Thyroid gland (tissue), 4 donors: ENCODE measurements around the gene HIPK4. TPM values are rescaled to one million over a fixed set of nuclear protein-coding genes. Genes with fewer than 3 reads are reported as not detected.
"Not testable (repeated sequence)": the region's sequence is repeated elsewhere in the genome, so short reads cannot be mapped to it uniquely, and the experiment has no call there.

ENCODE experiments used
- DNase-seq, 2 donors: peaks; one replicate each; pipeline ENCODE4 v3.0.0-alpha.2; 2019
- H3K27ac ChIP-seq, 3 donors: fragments of 200-600 bp; sonication (generic); 1 replicate in 2 of 3; 2 replicates in 1 of 3; pipeline ENCODE4 v1.5.1; 2016 to 2019; ENCODE audit warnings: mild to moderate bottlenecking in 1 of 3, moderate library complexity in 1 of 3
- H3K27me3 ChIP-seq: fragments of 200-600 bp; sonication (generic); one replicate; pipeline ENCODE4 v1.5.1; 2019
- H3K36me3 ChIP-seq, 2 donors: fragments of 200-600 bp; sonication (generic); one replicate each; pipeline ENCODE4 v1.5.1; 2016 to 2019
- H3K4me1 ChIP-seq, 2 donors: fragments of 200-600 bp; sonication (generic); one replicate each; pipeline ENCODE4 v1.5.1; 2017 to 2019
- H3K4me3 ChIP-seq, 3 donors: fragments of 200-600 bp; sonication (generic); replicated peaks in 1 of 3; 1 replicate in 2 of 3; 2 replicates in 1 of 3; pipeline ENCODE4 v1.5.1; 2016; ENCODE audit warnings: mild to moderate bottlenecking in 1 of 3
- H3K9me3 ChIP-seq: fragments of 200-600 bp; sonication (generic); one replicate; pipeline ENCODE4 v1.5.1; 2017
- CTCF ChIP-seq, 6 experiments: fragments of 200-600 bp in 3 of 6; fragments of 450-650 bp in 3 of 6; sonication (generic) in 3 of 6; IDR thresholded peaks; one replicate each; pipeline ENCODE4 v1.5.1; 2016 to 2019; ENCODE audit warnings: antibody characterized with exemption in 6 of 6, mild to moderate bottlenecking in 2 of 6, inconsistent platforms in 1 of 6, moderate library complexity in 1 of 6
- POLR2A ChIP-seq, 2 donors: fragments of 450-650 bp; IDR thresholded peaks; one replicate each; pipeline ENCODE4 v1.6.1; 2017; ENCODE audit warnings: antibody characterized with exemption in 2 of 2, mild to moderate bottlenecking in 2 of 2, moderate library complexity in 1 of 2
- WGBS, 2 donors: methylation state at CpG; one replicate each; pipeline ENCODE4 v1.1.5; 2017; 5-methylcytosine and 5-hydroxymethylcytosine counted together
- intact Hi-C: fragments of 100-400 bp; cut with DNase I; formaldehyde crosslinking; loops from one replicate; pipeline ENCODE4 v1.15.1; 2023
- total RNA-seq, 4 donors: library from RNA; depleted of rRNA; stranded (reverse); fragments of >200 nt; gene quantifications; one replicate each; pipeline ENCODE4 v1.2.3, GENCODE V29; 2016

The HIPK4 gene
- total RNA-seq, 4 donors from 2014 or later = 0.22 to 0.27 TPM; not detected in 2

DNA sequence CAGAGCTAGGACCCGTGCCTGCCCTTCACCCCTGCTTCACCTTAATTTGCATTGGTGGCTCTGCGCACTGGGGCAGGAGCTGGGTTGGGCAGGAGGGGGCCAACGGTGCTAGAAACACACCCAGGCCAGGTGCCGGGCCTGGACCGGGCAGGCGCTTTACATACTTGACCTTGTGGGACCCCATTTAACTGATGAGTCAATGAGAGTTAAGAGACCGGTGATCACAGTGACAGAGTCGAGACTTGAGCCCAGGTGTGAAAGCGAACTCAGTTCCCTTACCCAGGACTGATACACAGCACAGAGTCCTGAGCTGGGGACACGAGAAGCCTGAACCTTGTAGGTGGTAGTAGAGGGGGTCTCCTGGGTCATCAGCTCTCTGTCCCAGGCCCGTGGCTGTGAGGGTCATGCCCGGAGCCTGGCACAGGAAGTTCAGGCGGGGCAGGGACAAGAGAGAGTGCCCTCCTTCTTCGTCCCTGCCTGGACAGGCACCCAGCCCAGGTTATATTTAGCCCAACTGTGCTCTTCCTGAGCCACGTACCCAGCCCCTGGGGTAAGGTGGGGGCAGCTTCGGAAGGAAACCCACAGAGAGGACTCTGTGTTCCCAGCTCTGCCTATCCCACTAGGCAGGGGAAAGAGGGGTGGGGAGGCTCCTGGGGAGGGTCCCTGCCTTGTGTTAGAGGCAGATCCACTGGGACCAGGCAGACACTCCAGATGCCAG lies 21.3 kb upstream of the HIPK4 start:
- Histone ChIP-seq H3K36me3 (no peaks in the 10 kb centered on the region), H3K9me3 (no peaks in the 10 kb centered on the region), H3K4me3 (no peak overlapping the region), H3K27me3 (no peaks in the 10 kb centered on the region), H3K4me1 (peaks cover 28 to 32% of the 10 kb centered on the region in 2 donors), H3K27ac (peak overlapping the region; percentile 64 to 81 (median 75))
- intact Hi-C loops = no loop called here
- TF ChIP-seq CTCF (IDR thresholded peaks at IDR 0.05) = no peak
- TF ChIP-seq POLR2A (IDR thresholded peaks at IDR 0.05) = no peak
- DNase-seq = peak; percentile 39 to 53
- WGBS, 2 donors = 51 to 65% methylated on average over 9 to 16 of the region's 16 CpGs

DNA sequence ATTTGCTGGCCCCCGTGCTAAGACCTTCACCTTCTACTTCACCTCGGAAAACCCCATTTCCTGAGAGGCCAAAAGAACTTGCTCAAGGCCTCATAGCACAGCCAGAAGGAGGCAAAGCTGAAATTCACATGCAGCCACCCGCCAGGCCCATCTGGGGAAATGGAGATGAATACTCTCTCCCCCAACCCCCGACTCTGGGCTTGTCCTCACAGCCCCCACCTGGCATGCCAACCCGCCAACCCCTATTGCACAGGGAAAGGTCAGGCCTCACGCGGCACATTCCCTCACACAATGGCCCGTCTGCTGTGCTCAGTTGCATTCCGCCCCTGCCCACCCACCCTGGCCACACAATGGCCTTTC lies 20.0 kb upstream of the HIPK4 start:
- no peaks in the 10 kb centered on the region for H3K36me3 ChIP-seq
- H3K4me3 ChIP-seq = no peak overlapping the region
- TF ChIP-seq POLR2A (IDR thresholded peaks at IDR 0.05) = no peak
- TF ChIP-seq CTCF (IDR thresholded peaks at IDR 0.05) = no peak
- no peak for DNase-seq
- WGBS, 2 donors = 83 to 88% methylated on average over 9 of the region's 9 CpGs
- intact Hi-C loops = no loop called here
- peak overlapping the region in 1 of 3 donors; percentile 81 for H3K27ac ChIP-seq
- peaks cover 21 to 28% of the 10 kb centered on the region in 2 donors for H3K4me1 ChIP-seq
- H3K9me3 ChIP-seq = no peaks in the 10 kb centered on the region
- H3K27me3 ChIP-seq = no peaks in the 10 kb centered on the region

GRCh38 chr19:40408598-40408925 lies 18.6 kb upstream of the HIPK4 start:
- WGBS, 2 donors = 84 to 100% methylated on average over 2 to 5 of the region's 8 CpGs
- H3K4me3 ChIP-seq, H3K36me3 ChIP-seq, H3K27ac ChIP-seq, DNase-seq, H3K27me3 ChIP-seq, H3K9me3 ChIP-seq: not testable (repeated sequence)
- H3K4me1 ChIP-seq = peaks cover 16 to 22% of the 10 kb centered on the region in 2 donors
- intact Hi-C loops = loop anchor here (5.0 kb wide), 1 partner anchor 56 kb away; no protein-coding TSS in a partner anchor

GRCh38 chr19:40407714-40408597 lies 18.0 kb upstream of the HIPK4 start:
- TF ChIP-seq POLR2A (IDR thresholded peaks at IDR 0.05) (no peak), CTCF (IDR thresholded peaks at IDR 0.05) (no peak)
- Histone ChIP-seq H3K9me3 (no peaks in the 10 kb centered on the region), H3K4me3 (no peak overlapping the region), H3K4me1 (peaks cover 16 to 28% of the 10 kb centered on the region in 2 donors), H3K36me3 (no peaks in the 10 kb centered on the region), H3K27me3 (no peaks in the 10 kb centered on the region), H3K27ac (no peak overlapping the region)
- 71 to 76% methylated on average over 17 to 21 of the region's 22 CpGs for WGBS, 2 donors
- intact Hi-C loops = loop anchor here (5.0 kb wide), 1 partner anchor 56 kb away; no protein-coding TSS in a partner anchor
- DNase-seq = no peak

DNA sequence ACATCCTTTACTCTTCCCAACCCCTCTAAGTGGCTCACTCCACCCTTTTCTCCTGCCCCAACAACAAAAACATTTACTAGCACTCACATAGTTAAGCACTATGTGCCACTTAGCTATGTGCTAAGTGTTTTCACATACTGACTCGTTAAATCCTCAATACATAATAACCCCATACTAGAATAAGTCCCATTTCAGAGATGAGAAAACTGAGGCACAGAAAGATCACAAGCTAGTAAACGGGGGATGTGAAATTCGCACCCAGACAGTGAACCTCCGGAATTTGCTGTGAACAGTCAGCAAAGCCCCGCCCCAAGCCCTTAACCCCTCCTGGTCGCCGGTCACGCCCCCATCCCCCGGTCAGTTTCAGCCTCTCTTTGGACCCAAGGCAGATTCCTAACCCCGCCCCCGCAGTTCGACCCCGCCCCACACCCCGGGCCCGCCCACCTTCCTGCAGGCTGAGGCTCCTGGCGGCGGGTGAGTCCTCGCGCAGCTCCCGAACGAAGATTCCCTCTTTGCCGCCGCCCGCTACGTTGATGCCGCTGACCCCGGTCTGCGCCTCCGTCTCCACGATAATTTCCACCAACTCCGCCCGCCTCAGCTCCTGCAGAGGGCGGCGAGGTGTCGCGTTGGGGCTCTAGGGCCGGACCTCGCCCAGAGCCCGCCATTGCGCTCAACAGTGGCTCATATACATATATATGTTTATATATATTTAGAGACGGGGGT lies 13.4 kb upstream of the HIPK4 start:
- 1 to 2% methylated on average over 23 to 27 of the region's 41 CpGs for WGBS, 2 donors
- intact Hi-C loops = no loop called here

More for the DNA sequence above, 13.4 kb upstream of the HIPK4 start:
- peak; percentile 90 to 92 for DNase-seq
- TF ChIP-seq POLR2A (IDR thresholded peaks at IDR 0.05) = no peak
- peak in 1 of 6 experiments; percentile 23 for TF ChIP-seq CTCF (IDR thresholded peaks at IDR 0.05)
- Histone ChIP-seq H3K9me3 (no peaks in the 10 kb centered on the region), H3K27me3 (no peaks in the 10 kb centered on the region), H3K4me3 (peak overlapping the region in 2 of 3 donors; percentile 11 to 53), H3K36me3 (no peaks in the 10 kb centered on the region), H3K27ac (peak overlapping the region; percentile 63 to 89 (median 63)), H3K4me1 (peaks cover 4 to 8% of the 10 kb centered on the region in 2 donors)
